H7 (cell line): ENCODE data around the gene ALOX5AP. TPM values are rescaled to one million over a fixed set of nuclear protein-coding genes. Genes with fewer than 3 reads are reported as not detected.
"Not testable (repeated sequence)": the region's sequence is repeated elsewhere in the genome, so short reads cannot be mapped to it uniquely, and the experiment has no call there.

Experiments used
- DNase-seq: peaks from one replicate; pipeline ENCODE4 v3.0.0; 2012
- H3K27me3 ChIP-seq: 2 replicates; pipeline ENCODE4 v1.6.0; 2011; ENCODE audit warnings: mild to moderate bottlenecking, low read length; ENCODE audit not compliant: control insufficient read depth, insufficient read depth
- H3K36me3 ChIP-seq: replicated peaks from 2 replicates; pipeline ENCODE4 v1.5.1; 2011; ENCODE audit warnings: low read length; ENCODE audit not compliant: control insufficient read depth, insufficient read depth
- H3K4me3 ChIP-seq: 2 replicates; pipeline ENCODE4 v1.5.1; 2011; ENCODE audit warnings: low read depth, mild to moderate bottlenecking, control low read depth, low read length, moderate library complexity; ENCODE audit not compliant: insufficient read depth
- total RNA-seq: library from RNA; depleted of rRNA; stranded (reverse); fragments of >200 nt; shearing (Covaris generic); gene quantifications from 2 replicates; pipeline ENCODE4 v1.2.3, GENCODE V29; 2014

Gene ALOX5AP
- total RNA-seq, 1 experiment from 2014 or later: not detected

DNA sequence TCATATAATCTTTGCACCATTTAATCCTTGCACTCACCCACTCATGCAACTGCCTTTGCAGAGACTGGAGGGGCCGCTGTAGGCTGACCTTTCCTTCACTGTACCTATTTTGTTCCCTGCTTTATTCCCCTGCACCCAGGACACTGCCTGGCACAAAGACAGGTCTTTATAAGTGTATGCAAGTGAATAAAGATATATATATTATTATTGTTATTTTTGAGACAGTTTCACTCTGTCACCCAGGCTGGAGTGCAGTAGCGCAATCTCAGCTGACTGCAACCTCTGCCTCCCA lies 3.8 kb downstream of the ALOX5AP start:
- no peak for DNase-seq
- Histone ChIP-seq H3K36me3 (no peaks in the 10 kb centered on the region), H3K4me3 (no peak overlapping the region), H3K27me3 (no peaks in the 10 kb centered on the region)

- H3K4me3 ChIP-seq: no peak overlapping the region
- DNase-seq: no peak
- no peaks in the 10 kb centered on the region for H3K36me3 ChIP-seq
- no peaks in the 10 kb centered on the region for H3K27me3 ChIP-seq
Observed at GRCh38 chr13:30739761-30740642, 4.7 kb downstream of the ALOX5AP start.

- no peak for DNase-seq
- H3K4me3 ChIP-seq: no peak overlapping the region
- H3K36me3 ChIP-seq: no peaks in the 10 kb centered on the region
Observed at GRCh38 chr13:30742901-30743300, 7.6 kb downstream of the ALOX5AP start.

GRCh38 chr13:30743319-30744055 lies 8.1 kb downstream of the ALOX5AP start:
- DNase-seq: no peak
- Histone ChIP-seq H3K4me3 (no peak overlapping the region), H3K27me3 (no peaks in the 10 kb centered on the region), H3K36me3 (no peaks in the 10 kb centered on the region)

More at GRCh38 chr13:30742901-30743300, 7.6 kb downstream of the ALOX5AP start:
- H3K27me3 ChIP-seq: no peaks in the 10 kb centered on the region

- DNase-seq: no peak
- H3K27me3 ChIP-seq: no peaks in the 10 kb centered on the region
Observed at GRCh38 chr13:30744056-30744680, 8.8 kb downstream of the ALOX5AP start.

GRCh38 chr13:30744681-30745077 lies 9.3 kb downstream of the ALOX5AP start:
- DNase-seq: no peak
- no peaks in the 10 kb centered on the region for H3K27me3 ChIP-seq
- H3K36me3 ChIP-seq: no peaks in the 10 kb centered on the region
- H3K4me3 ChIP-seq: no peak overlapping the region

More at GRCh38 chr13:30744056-30744680, 8.8 kb downstream of the ALOX5AP start:
- Histone ChIP-seq H3K36me3 (no peaks in the 10 kb centered on the region), H3K4me3 (no peak overlapping the region)

GRCh38 chr13:30745906-30746686 lies 10.8 kb downstream of the ALOX5AP start:
- Histone ChIP-seq H3K36me3 (no peaks in the 10 kb centered on the region), H3K27me3 (no peaks in the 10 kb centered on the region), H3K4me3 (no peak overlapping the region)
- no peak for DNase-seq

DNA sequence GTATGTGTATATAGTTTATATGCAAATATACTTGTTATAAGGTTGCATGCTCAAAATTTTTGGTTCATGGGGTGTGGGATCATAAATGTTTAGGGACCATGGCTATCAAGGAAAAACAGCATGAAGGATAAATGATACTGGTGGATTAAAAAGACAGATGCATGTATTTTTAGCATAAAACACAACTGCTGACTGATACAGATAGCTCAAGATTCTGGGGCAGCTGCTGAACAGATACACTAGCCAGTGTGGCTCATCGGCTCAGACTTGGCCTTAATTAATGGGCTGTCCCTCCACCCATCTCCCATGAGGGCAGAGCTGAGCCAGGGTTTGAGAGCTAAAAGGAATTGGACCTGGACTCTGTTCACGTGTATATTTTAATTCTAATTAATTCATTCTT lies 11.4 kb downstream of the ALOX5AP start:
- no peaks in the 10 kb centered on the region for H3K36me3 ChIP-seq
- no peak for DNase-seq

GRCh38 chr13:30747845-30748244 lies 12.5 kb downstream of the ALOX5AP start:
- not testable (repeated sequence) for H3K4me3 ChIP-seq, H3K36me3 ChIP-seq, DNase-seq, H3K27me3 ChIP-seq

More for the DNA sequence above, 11.4 kb downstream of the ALOX5AP start:
- H3K4me3 ChIP-seq: no peak overlapping the region
- H3K27me3 ChIP-seq: no peaks in the 10 kb centered on the region

DNA sequence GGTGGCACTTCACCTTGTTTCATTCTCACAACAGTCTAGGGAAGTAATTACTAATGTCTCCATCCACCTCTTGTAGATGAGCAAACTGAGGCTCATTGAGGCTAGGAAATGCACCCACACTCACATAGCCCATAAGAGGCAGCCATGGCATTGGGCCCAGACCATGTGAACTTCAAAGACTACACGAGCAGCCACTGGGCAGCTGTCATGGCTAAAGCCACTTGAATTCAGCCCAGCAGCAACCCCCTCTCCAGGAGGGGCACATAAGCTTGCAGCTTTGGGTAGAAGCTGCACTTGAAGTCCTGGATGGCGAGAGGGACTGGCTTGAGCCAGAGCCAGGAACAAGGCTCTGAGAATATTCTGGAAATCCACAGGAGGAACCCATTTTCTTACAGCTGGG lies 13.4 kb downstream of the ALOX5AP start:
- no peaks in the 10 kb centered on the region for H3K27me3 ChIP-seq
- H3K4me3 ChIP-seq: no peak overlapping the region
- H3K36me3 ChIP-seq: no peaks in the 10 kb centered on the region
- DNase-seq: no peak

DNA sequence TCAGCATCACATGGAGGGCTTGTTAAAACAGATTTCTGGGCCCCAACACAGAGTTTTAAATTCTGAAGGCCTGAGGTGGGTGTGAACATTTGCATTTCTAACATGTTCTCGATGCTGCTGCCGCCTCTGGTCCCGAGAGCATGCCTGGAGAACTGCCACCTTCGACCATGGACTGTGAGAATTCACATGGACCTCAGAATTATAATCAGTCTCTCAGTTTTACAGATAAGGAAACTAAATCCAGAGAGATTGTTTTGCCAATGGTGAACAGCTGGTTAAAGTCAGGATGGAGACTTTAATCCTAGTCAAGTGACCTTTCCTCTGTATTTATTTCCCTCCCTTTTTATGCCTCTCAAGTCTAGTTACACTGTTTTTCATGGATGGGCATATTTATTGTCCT lies 14.7 kb downstream of the ALOX5AP start:
- no peaks in the 10 kb centered on the region for H3K36me3 ChIP-seq
- no peak overlapping the region for H3K4me3 ChIP-seq
- DNase-seq: no peak
- no peaks in the 10 kb centered on the region for H3K27me3 ChIP-seq

DNA sequence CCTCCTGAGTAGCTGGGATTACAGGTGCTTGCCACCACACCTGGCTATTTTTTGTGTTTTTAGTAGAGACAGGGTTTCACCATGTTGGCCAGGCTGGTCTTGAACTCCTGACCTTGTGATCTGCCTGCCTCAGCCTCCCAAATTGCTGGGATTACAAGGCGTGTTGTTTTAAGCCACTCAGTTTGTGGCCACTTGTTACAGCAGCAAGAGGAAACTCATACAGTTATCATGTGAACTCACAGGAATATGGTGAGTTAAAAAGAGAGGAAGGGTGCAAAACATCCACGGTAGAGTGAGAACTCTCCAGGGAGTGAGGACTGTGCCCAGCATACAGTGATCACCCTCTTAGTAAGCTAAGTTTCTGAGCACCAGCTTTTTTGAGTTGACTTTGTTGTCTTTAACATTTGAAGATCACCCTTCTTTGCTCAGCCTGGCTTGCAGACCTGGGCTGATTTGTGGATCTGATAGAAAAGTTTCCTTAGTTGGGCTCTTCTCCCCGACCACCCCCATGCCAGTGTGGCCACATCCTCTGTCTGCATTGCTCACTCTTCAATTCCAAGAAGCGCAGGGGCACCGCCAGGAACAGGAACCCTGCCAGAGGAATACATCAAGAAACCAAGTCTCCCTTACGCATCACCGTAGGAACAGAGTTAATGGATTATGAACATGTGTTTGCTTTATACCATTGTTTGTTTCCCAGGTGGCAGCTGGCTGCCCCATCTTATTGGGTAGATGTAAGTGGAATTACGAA lies 16.0 kb downstream of the ALOX5AP start:
- DNase-seq: no peak
- Histone ChIP-seq H3K36me3 (no peaks in the 10 kb centered on the region), H3K4me3 (no peak overlapping the region), H3K27me3 (no peaks in the 10 kb centered on the region)

- H3K36me3 ChIP-seq: no peaks in the 10 kb centered on the region
- no peaks in the 10 kb centered on the region for H3K27me3 ChIP-seq
- no peak for DNase-seq
- H3K4me3 ChIP-seq: no peak overlapping the region
Observed at GRCh38 chr13:30752201-30752797, 17.0 kb downstream of the ALOX5AP start.
